Spinal cord (tissue), 10 donors: ENCODE measurements around the gene UST. TPM values are rescaled to one million over a fixed set of nuclear protein-coding genes. Genes with fewer than 3 reads are reported as not detected.

ENCODE experiments used
- DNase-seq, 6 donors: peaks; one replicate each; pipeline versions ENCODE4 v3.0.0 to v3.0.0-alpha.2; 2013 to 2015; ENCODE audit warnings: low spot score in 6 of 6, low read depth in 4 of 6
- H3K27ac ChIP-seq: one replicate; pipeline ENCODE4 v1.5.1; 2013; ENCODE audit warnings: low read depth, low read length, control low read depth
- H3K27me3 ChIP-seq: one replicate; pipeline ENCODE4 v1.6.1; 2013; ENCODE audit warnings: low read length; ENCODE audit not compliant: control insufficient read depth, insufficient read depth
- H3K36me3 ChIP-seq: one replicate; pipeline ENCODE4 v1.6.1; 2013; ENCODE audit warnings: low read length; ENCODE audit not compliant: control insufficient read depth, insufficient read depth
- H3K4me1 ChIP-seq: one replicate; pipeline ENCODE4 v1.6.1; 2013; ENCODE audit warnings: low read length; ENCODE audit not compliant: control insufficient read depth, insufficient read depth
- H3K4me3 ChIP-seq: one replicate; pipeline ENCODE4 v1.5.1; 2013; ENCODE audit warnings: low read depth, low read length, control low read depth
- H3K9me3 ChIP-seq: one replicate; pipeline ENCODE4 v1.6.1; 2013; ENCODE audit warnings: low read length; ENCODE audit not compliant: control insufficient read depth, insufficient read depth
- WGBS: methylation state at CpG from one replicate; pipeline ENCODE4 v1.1.5; 2013; ENCODE audit warnings: missing lambda C conversion rate; ENCODE audit not compliant: insufficient coverage; 5-methylcytosine and 5-hydroxymethylcytosine counted together
- polyA plus RNA-seq, 2 donors: library from polyadenylated mRNA; unstranded; fragments of 120-200 nt; gene quantifications; one replicate each; pipeline ENCODE4 v1.2.1, GENCODE V29; 2013; ENCODE audit not compliant: insufficient read length in 2 of 2
- total RNA-seq, 2 donors: library from RNA; depleted of rRNA in 1 of 2; stranded (reverse); fragments of 120-200 nt in 1 of 2; fragments of >200 nt in 1 of 2; gene quantifications; one replicate each; pipeline versions ENCODE4 v1.2.3 to v1.2.4, GENCODE V29; 2013 to 2014
- donor health status: healthy.

The UST gene
- total and polyA plus RNA-seq, 4 donors: 21.5 to 28.9 (median 23.5) TPM

- no CpG with 5 or more reads among the region's 1 CpG for WGBS
- Histone ChIP-seq H3K9me3 (no peaks in the 10 kb centered on the region), H3K36me3 (no peaks in the 10 kb centered on the region), H3K27ac (no peak overlapping the region), H3K4me1 (no peaks in the 10 kb centered on the region), H3K4me3 (no peak overlapping the region), H3K27me3 (no peaks in the 10 kb centered on the region)
- peak in 1 of 6 donors; percentile 50 for DNase-seq
These were observed 196.6 kb downstream of the UST start for GRCh38 chr6:148943451-148943850.

- no peaks in the 10 kb centered on the region for H3K9me3 ChIP-seq
- DNase-seq: no peak
- no peaks in the 10 kb centered on the region for H3K27me3 ChIP-seq
- H3K36me3 ChIP-seq: no peaks in the 10 kb centered on the region
- H3K4me1 ChIP-seq: no peaks in the 10 kb centered on the region
- no peak overlapping the region for H3K27ac ChIP-seq
- H3K4me3 ChIP-seq: no peak overlapping the region
- WGBS: 100% methylated on average over 1 of the region's 1 CpG
These were observed 197.8 kb downstream of the UST start for GRCh38 chr6:148944608-148945007.

- DNase-seq: no peak
- H3K27me3 ChIP-seq: no peaks in the 10 kb centered on the region
- no peaks in the 10 kb centered on the region for H3K9me3 ChIP-seq
- H3K36me3 ChIP-seq: no peaks in the 10 kb centered on the region
- H3K4me1 ChIP-seq: no peaks in the 10 kb centered on the region
- 83% methylated on average over 4 of the region's 8 CpGs for WGBS
- H3K27ac ChIP-seq: no peak overlapping the region
- H3K4me3 ChIP-seq: no peak overlapping the region
These were observed 198.6 kb downstream of the UST start for GRCh38 chr6:148945301-148946021.

GRCh38 chr6:148947621-148948444 is 201.0 kb downstream of the UST start:
- Histone ChIP-seq H3K4me3 (no peak overlapping the region), H3K9me3 (no peaks in the 10 kb centered on the region), H3K4me1 (no peaks in the 10 kb centered on the region), H3K36me3 (no peaks in the 10 kb centered on the region), H3K27me3 (peaks cover 2% of the 10 kb centered on the region), H3K27ac (no peak overlapping the region)
- WGBS: 44% methylated on average over 9 of the region's 12 CpGs
- peak; percentile 79 to 97 (median 86) for DNase-seq

GRCh38 chr6:148951662-148952061 is 204.8 kb downstream of the UST start:
- Histone ChIP-seq H3K27me3 (peaks cover 2% of the 10 kb centered on the region), H3K4me1 (no peaks in the 10 kb centered on the region), H3K4me3 (no peak overlapping the region), H3K9me3 (no peaks in the 10 kb centered on the region), H3K27ac (no peak overlapping the region), H3K36me3 (no peaks in the 10 kb centered on the region)
- 100% methylated on average over 2 of the region's 6 CpGs for WGBS
- no peak for DNase-seq

GRCh38 chr6:148952147-148953035 is 205.6 kb downstream of the UST start:
- WGBS: 87% methylated on average over 3 of the region's 10 CpGs
- Histone ChIP-seq H3K4me1 (no peaks in the 10 kb centered on the region), H3K27me3 (peaks cover 2% of the 10 kb centered on the region), H3K4me3 (no peak overlapping the region), H3K36me3 (no peaks in the 10 kb centered on the region), H3K9me3 (no peaks in the 10 kb centered on the region), H3K27ac (no peak overlapping the region)
- peak in 1 of 6 donors; percentile 47 for DNase-seq

- Histone ChIP-seq H3K36me3 (no peaks in the 10 kb centered on the region), H3K27me3 (peaks cover 2% of the 10 kb centered on the region), H3K4me1 (peaks cover 1% of the 10 kb centered on the region), H3K4me3 (no peak overlapping the region), H3K9me3 (no peaks in the 10 kb centered on the region), H3K27ac (no peak overlapping the region)
- WGBS: 100% methylated on average over 1 of the region's 6 CpGs
- no peak for DNase-seq
These were observed 207.6 kb downstream of the UST start for GRCh38 chr6:148954461-148954860.

- no peak for DNase-seq
- H3K4me1 ChIP-seq: peaks cover 5% of the 10 kb centered on the region
- H3K27me3 ChIP-seq: peaks cover 2% of the 10 kb centered on the region
- H3K9me3 ChIP-seq: no peaks in the 10 kb centered on the region
- no peak overlapping the region for H3K4me3 ChIP-seq
- no peaks in the 10 kb centered on the region for H3K36me3 ChIP-seq
- WGBS: 69% methylated on average over 3 of the region's 3 CpGs
- H3K27ac ChIP-seq: no peak overlapping the region
These were observed 208.1 kb downstream of the UST start for GRCh38 chr6:148954934-148955333.

GRCh38 chr6:148955441-148955840 is 208.6 kb downstream of the UST start:
- no peak overlapping the region for H3K27ac ChIP-seq
- WGBS: 96% methylated on average over 3 of the region's 3 CpGs
- H3K4me1 ChIP-seq: peaks cover 5% of the 10 kb centered on the region
- H3K27me3 ChIP-seq: peaks cover 2% of the 10 kb centered on the region
- no peak for DNase-seq
- H3K4me3 ChIP-seq: no peak overlapping the region
- H3K36me3 ChIP-seq: no peaks in the 10 kb centered on the region
- no peaks in the 10 kb centered on the region for H3K9me3 ChIP-seq
